MCF 10A (cell line): Measurements from ENCODE around the gene SMIM38. TPM values are rescaled to one million over a fixed set of nuclear protein-coding genes. Genes with fewer than 3 reads are reported as not detected.

ENCODE experiments used
- BruUV-seq: library from RNA; stranded (reverse); fragments of 400-500 nt; replicated peaks from 2 replicates; lab custom pipeline; 2021; lab: Mats Ljungman, UMichigan
- CTCF ChIA-PET: fragments of 300-600 bp; sonication (Branson Sonifier 250); formaldehyde crosslinking; extraction: SDS; loops from one replicate; lab custom pipeline; 2021; ENCODE audit warnings: antibody characterized with exemption, inconsistent platforms; lab: Yijun Ruan, JAX
- POLR2A ChIA-PET: fragments of 300-600, 350-650 bp; sonication (Branson Sonifier 250); formaldehyde crosslinking; extraction: SDS; loops from one replicate; lab custom pipeline; 2020; ENCODE audit warnings: antibody characterized with exemption, inconsistent platforms; lab: Yijun Ruan, JAX
- DNase-seq: peaks from one replicate; pipeline ENCODE4 v3.0.0-alpha.2; 2018; ENCODE audit not compliant: unreplicated experiment
- H3K27ac Mint-ChIP-seq: one replicate; pipeline ENCODE4 v1.8.0; 2022; ENCODE audit warnings: mild to moderate bottlenecking, low read depth, mixed read lengths; ENCODE audit not compliant: unreplicated experiment
- H3K27me3 Mint-ChIP-seq: one replicate; pipeline ENCODE4 v1.8.0; 2022; ENCODE audit warnings: mixed read lengths; ENCODE audit not compliant: insufficient read depth, unreplicated experiment
- H3K36me3 Mint-ChIP-seq: one replicate; pipeline ENCODE4 v1.8.0; 2022; ENCODE audit warnings: mild to moderate bottlenecking, moderate library complexity, mixed read lengths; ENCODE audit not compliant: insufficient read depth, unreplicated experiment
- H3K4me1 Mint-ChIP-seq: one replicate; pipeline ENCODE4 v1.8.0; 2022; ENCODE audit warnings: mixed read lengths; ENCODE audit not compliant: insufficient read depth, unreplicated experiment
- H3K4me3 Mint-ChIP-seq: one replicate; pipeline ENCODE4 v1.8.0; 2022; ENCODE audit warnings: mild to moderate bottlenecking, moderate library complexity, mixed read lengths; ENCODE audit not compliant: unreplicated experiment
- H3K9me3 Mint-ChIP-seq: one replicate; pipeline ENCODE4 v1.8.0; 2022; ENCODE audit warnings: mixed read lengths; ENCODE audit not compliant: unreplicated experiment
- intact Hi-C: fragments of 100-400 bp; cut with micrococcal nuclease; formaldehyde crosslinking; loops from 2 replicates; pipeline ENCODE4 v1.14.1; 2022
- total RNA-seq: library from RNA; stranded (reverse); gene quantifications from 2 replicates; pipeline ENCODE4 v1.2.3, GENCODE V29; 2022
- TF ChIP-seq, protein P1 (sequence below): fragments of 200-600 bp; IDR thresholded peaks from one replicate; pipeline ENCODE4 v1.8.0; 2022; ENCODE audit warnings: antibody characterized with exemption, mild to moderate bottlenecking; ENCODE audit not compliant: unreplicated experiment

SMIM38 gene
- total RNA-seq, 1 experiment from 2014 or later: not detected

DNA sequence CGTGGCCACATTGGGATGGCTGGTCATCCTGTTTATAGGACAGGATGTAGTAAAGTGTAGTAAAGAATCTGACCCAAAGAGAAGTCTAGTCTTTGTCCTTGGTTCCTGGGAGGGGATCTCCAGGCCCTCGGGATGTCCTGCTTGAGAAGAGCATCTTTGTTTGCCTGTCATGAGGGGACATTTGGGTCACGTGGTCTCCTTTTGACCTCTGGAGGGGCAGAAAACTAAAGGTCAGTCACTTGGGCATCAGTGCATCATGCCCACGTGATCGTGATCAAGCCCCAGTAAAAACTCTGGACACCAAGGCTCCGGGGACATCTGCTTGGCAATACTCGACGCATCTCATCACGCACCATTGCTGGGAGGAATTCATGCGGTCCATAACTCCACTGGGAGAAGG, 9.1 kb downstream of the SMIM38 start:
- DNase-seq: no peak
- Mint-ChIP-seq H3K27ac (no peak overlapping the region), H3K9me3 (peaks cover 4% of the 10 kb centered on the region), H3K4me1 (peaks cover 25% of the 10 kb centered on the region), H3K36me3 (peaks cover 4% of the 10 kb centered on the region), H3K4me3 (no peak overlapping the region), H3K27me3 (no peaks in the 10 kb centered on the region)
- BruUV-seq: no TSS peak
- TF ChIP-seq, protein P1, sequence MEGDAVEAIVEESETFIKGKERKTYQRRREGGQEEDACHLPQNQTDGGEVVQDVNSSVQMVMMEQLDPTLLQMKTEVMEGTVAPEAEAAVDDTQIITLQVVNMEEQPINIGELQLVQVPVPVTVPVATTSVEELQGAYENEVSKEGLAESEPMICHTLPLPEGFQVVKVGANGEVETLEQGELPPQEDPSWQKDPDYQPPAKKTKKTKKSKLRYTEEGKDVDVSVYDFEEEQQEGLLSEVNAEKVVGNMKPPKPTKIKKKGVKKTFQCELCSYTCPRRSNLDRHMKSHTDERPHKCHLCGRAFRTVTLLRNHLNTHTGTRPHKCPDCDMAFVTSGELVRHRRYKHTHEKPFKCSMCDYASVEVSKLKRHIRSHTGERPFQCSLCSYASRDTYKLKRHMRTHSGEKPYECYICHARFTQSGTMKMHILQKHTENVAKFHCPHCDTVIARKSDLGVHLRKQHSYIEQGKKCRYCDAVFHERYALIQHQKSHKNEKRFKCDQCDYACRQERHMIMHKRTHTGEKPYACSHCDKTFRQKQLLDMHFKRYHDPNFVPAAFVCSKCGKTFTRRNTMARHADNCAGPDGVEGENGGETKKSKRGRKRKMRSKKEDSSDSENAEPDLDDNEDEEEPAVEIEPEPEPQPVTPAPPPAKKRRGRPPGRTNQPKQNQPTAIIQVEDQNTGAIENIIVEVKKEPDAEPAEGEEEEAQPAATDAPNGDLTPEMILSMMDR: no peak
- intact Hi-C loops: no loop called here
- ChIA-PET CTCF (no interaction called here), POLR2A (no interaction called here)

DNA sequence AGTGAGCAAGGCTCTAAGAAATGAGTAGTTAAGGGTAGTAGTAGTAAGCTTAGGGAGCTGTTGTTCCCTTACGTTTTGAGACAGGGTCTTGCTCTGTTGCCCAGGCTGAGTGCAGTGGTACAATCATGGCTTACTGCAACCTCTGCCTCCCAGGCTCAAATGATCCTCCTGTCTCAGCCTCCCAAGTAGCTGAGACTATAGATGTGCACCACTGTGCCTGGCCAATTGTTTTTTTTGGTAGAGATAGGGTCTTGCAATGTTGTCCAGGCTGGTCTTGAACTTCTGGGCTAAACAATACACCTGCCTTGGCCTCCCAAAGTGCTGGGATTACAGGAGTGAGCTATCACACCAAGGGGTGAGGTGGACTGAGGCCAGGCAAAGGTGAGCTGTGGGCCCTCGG, 10.0 kb downstream of the SMIM38 start:
- CTCF ChIA-PET: no interaction called here
- POLR2A ChIA-PET: no interaction called here

DNA sequence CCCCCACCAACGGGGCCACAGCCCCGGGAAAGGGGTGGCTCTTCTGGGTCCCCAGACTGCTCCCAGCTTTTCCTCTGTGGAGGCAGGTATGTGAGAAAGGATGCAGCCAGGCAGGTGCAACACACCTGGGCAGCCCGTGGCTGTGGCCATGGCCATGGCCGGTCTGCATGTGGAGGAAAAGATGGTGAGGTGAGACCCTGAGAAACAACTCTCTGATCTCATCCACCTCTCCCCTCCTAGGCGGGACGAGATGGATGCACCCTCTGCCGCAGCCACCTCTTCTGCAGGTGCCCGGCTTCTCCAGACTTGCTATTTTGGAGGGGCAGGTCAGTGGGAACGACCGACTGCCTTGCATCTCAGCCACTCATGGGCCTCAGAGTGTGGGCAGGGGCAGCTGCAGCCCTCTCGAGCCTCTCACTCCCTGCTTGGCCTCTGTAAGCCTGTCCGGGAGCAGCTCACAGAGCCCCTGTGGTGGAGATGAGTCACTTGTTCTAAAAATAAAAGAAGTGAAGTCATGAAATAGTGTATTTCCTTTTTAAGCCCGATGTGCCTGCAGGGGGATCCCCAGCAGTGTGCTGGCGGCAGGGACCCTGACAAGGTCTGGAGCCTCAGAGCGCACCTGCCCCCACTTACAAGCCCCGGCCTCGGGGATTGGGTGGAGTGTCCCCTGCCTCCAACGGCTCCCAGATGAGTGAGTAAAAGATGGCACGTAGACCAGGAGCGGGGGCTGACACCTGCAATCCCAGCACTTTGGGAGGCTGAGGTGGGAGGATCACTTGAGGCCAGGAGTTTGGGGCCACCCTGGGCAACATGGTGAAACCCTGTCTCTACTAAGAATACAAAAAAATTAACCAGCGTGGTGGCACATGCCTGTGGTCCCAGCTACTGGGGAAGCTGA, 10.7 kb downstream of the SMIM38 start:
- intact Hi-C loops: no loop called here
- CTCF ChIA-PET: no interaction called here
- H3K27ac Mint-ChIP-seq: peak overlapping the region; percentile 60
- no peak overlapping the region for H3K4me3 Mint-ChIP-seq
- H3K27me3 Mint-ChIP-seq: no peaks in the 10 kb centered on the region
- peaks cover 4% of the 10 kb centered on the region for H3K9me3 Mint-ChIP-seq
- TF ChIP-seq, protein P1: no peak
- peaks cover 4% of the 10 kb centered on the region for H3K36me3 Mint-ChIP-seq
- peaks cover 25% of the 10 kb centered on the region for H3K4me1 Mint-ChIP-seq
- POLR2A ChIA-PET: no interaction called here
- DNase-seq: peak; percentile 79
- BruUV-seq: no TSS peak

More for the DNA sequence above, 10.0 kb downstream of the SMIM38 start:
- no TSS peak for BruUV-seq
- no peak for DNase-seq
- Mint-ChIP-seq H3K27me3 (no peaks in the 10 kb centered on the region), H3K27ac (no peak overlapping the region), H3K36me3 (peaks cover 4% of the 10 kb centered on the region), H3K4me1 (peaks cover 25% of the 10 kb centered on the region), H3K4me3 (no peak overlapping the region), H3K9me3 (peaks cover 4% of the 10 kb centered on the region)
- TF ChIP-seq, protein P1: no peak
- intact Hi-C loops: no loop called here

DNA sequence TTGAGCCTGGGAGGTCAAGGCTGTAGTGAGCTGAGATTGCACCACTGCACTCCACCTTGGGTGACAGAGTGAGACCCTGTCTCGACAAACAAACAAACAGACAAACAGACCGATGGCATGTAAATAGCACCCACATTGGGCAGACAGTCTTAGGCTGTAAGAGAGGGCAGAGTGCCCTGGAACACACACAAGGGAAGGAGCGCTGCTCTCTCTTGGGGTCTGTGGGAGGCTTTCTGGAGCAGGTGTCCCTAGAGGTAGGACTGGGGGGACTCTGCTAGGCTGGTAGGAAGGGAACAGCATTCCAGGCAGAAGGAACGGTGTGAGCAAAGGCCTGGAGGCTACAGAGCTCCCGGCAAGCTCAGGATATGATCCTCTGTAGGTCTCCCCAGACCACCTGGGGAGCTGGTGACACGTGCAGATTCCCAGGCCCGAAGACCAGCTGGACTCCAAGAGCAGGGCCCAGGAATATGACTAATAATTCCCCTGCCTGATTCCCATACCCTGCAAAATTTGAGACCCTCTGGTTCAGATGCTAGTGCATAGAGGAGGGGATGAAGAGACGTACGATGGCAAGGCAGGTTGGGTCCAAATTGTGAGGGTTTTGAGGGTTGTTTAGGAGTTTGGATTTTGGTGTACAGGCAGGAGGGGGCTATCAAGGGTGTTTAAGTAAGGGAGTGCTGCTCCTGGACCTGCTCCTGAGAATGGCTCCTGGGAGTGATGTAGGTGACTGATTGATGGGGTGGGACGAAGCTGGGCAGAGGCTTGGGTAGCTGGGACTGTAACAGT, 11.6 kb downstream of the SMIM38 start:
- Mint-ChIP-seq H3K36me3 (no peaks in the 10 kb centered on the region), H3K27ac (peak overlapping the region; percentile 60), H3K9me3 (peaks cover 4% of the 10 kb centered on the region), H3K4me3 (no peak overlapping the region), H3K4me1 (peaks cover 25% of the 10 kb centered on the region), H3K27me3 (no peaks in the 10 kb centered on the region)
- ChIA-PET POLR2A (no interaction called here), CTCF (interaction anchor here (0.7 kb wide), 1 partner anchor 11 kb away, joined by 3 read pairs; no protein-coding TSS in a partner anchor)
- TF ChIP-seq, protein P1: no peak
- no peak for DNase-seq
- BruUV-seq: no TSS peak
- intact Hi-C loops: no loop called here
